H1 (cell line): ENCODE data around the gene IL6R. TPM values are rescaled to one million over a fixed set of nuclear protein-coding genes. Genes with fewer than 3 reads are reported as not detected.

ENCODE experiments used
- CTCF ChIA-PET: fragments of 300-600 bp; sonication (Branson Sonifier 250); formaldehyde crosslinking; loops from one replicate; lab custom pipeline; 2021; ENCODE audit not compliant: partially characterized antibody; lab: Charles Lee
- POLR2A ChIA-PET: fragments of 300-600 bp; sonication (Branson Sonifier 250); formaldehyde crosslinking; loops from one replicate; lab custom pipeline; 2021; ENCODE audit warnings: inconsistent platforms; ENCODE audit not compliant: partially characterized antibody; lab: Charles Lee
- DNase-seq, 2 experiments: peaks; one replicate each; pipeline versions ENCODE4 v3.0.0 to v3.0.0-alpha.2; 2010 to 2022; ENCODE audit warnings: low spot score in 2 of 2, low read depth in 1 of 2, mixed read lengths in 1 of 2
- FAIRE-seq: peaks from 2 replicates; lab custom pipeline; 2011; peaks lifted over from hg19 to GRCh38; lab: Jason Lieb, UNC
- H2AFZ ChIP-seq: 2 replicates; pipeline ENCODE4 v1.8.1; 2012; ENCODE audit warnings: low read length, inconsistent platforms
- H2AK5ac ChIP-seq: 2 replicates; pipeline ENCODE4 v1.6.1; 2013; ENCODE audit warnings: low read depth, low read length
- H2BK120ac ChIP-seq: replicated peaks from 2 replicates; pipeline ENCODE3; 2013; ENCODE audit warnings: low read depth, low read length, inconsistent platforms
- H2BK12ac ChIP-seq: 2 replicates; pipeline ENCODE4 v1.6.1; 2013; ENCODE audit warnings: low read depth, low read length
- H2BK15ac ChIP-seq: 2 replicates; pipeline ENCODE4 v1.6.1; 2013; ENCODE audit warnings: low read length
- H2BK20ac ChIP-seq: 2 replicates; pipeline ENCODE4 v1.6.1; 2013; ENCODE audit warnings: low read length
- H2BK5ac ChIP-seq: 2 replicates; pipeline ENCODE4 v1.6.1; 2013; ENCODE audit warnings: low read depth, low read length
- H3K14ac ChIP-seq: 2 replicates; pipeline ENCODE4 v1.6.1; 2013; ENCODE audit warnings: inconsistent platforms; ENCODE audit not compliant: insufficient read length
- H3K18ac ChIP-seq: 2 replicates; pipeline ENCODE4 v1.6.1; 2013; ENCODE audit warnings: low read length; ENCODE audit errors: extremely low read depth
- H3K23ac ChIP-seq: 2 replicates; pipeline ENCODE4 v1.6.1; 2013; ENCODE audit warnings: inconsistent platforms; ENCODE audit not compliant: insufficient read length
- H3K23me2 ChIP-seq: 2 replicates; pipeline ENCODE4 v1.6.1; 2013; ENCODE audit warnings: low read depth, low read length
- H3K27ac ChIP-seq: 2 replicates; pipeline ENCODE4 v1.6.1; 2011; ENCODE audit warnings: low read depth, low read length, inconsistent platforms
- H3K27me3 ChIP-seq, 4 experiments: replicated peaks in 1 of 4; 1 replicate in 1 of 4; 2 replicates in 3 of 4; pipeline versions ENCODE4 v1.6.1 to v1.8.1; 2011 to 2013; ENCODE audit warnings: low read length in 3 of 4, mild to moderate bottlenecking in 3 of 4, inconsistent platforms in 2 of 4, mixed read lengths in 2 of 4, moderate library complexity in 1 of 4; ENCODE audit not compliant: control insufficient read depth in 3 of 4, insufficient read depth in 3 of 4; ENCODE audit errors: extremely low read depth in 1 of 4
- H3K36me3 ChIP-seq, 4 experiments: 2 replicates each; pipeline versions ENCODE4 v1.6.1 to v1.8.1; 2011 to 2013; ENCODE audit warnings: mild to moderate bottlenecking in 4 of 4, low read length in 3 of 4, moderate library complexity in 2 of 4, control low read depth in 1 of 4, inconsistent platforms in 1 of 4; ENCODE audit not compliant: insufficient read depth in 4 of 4, control insufficient read depth in 2 of 4
- H3K4ac ChIP-seq: replicated peaks from 2 replicates; pipeline ENCODE3; 2013; ENCODE audit warnings: low read length, low read depth, mixed read lengths, inconsistent platforms; ENCODE audit not compliant: insufficient read length
- H3K4me1 ChIP-seq, 4 experiments: replicated peaks in 1 of 4; 1 replicate in 1 of 4; 2 replicates in 3 of 4; pipeline versions ENCODE4 v1.6.1 to v1.8.1; 2011 to 2013; ENCODE audit warnings: low read length in 3 of 4, inconsistent platforms in 2 of 4, mixed read lengths in 1 of 4; ENCODE audit not compliant: insufficient read depth in 4 of 4, control insufficient read depth in 3 of 4
- H3K4me2 ChIP-seq, 2 experiments: 2 replicates each; pipeline versions ENCODE4 v1.6.1 to v1.8.1; 2011 to 2013; ENCODE audit warnings: low read depth in 2 of 2, low read length in 2 of 2, control low read depth in 1 of 2, inconsistent platforms in 1 of 2, mild to moderate bottlenecking in 1 of 2; ENCODE audit not compliant: insufficient read depth in 1 of 2
- H3K4me3 ChIP-seq, 4 experiments: fragments of 200-600, 300-600 bp in 1 of 4; sonication (generic), shearing (Covaris generic), sonication (Bioruptor Twin) in 1 of 4; 2 replicates each; pipeline versions ENCODE4 v1.5.1 to v1.8.1; 2011 to 2016; ENCODE audit warnings: low read length in 4 of 4, low read depth in 3 of 4, control low read depth in 2 of 4, inconsistent platforms in 2 of 4, mild to moderate bottlenecking in 2 of 4, mixed read lengths in 1 of 4, moderate library complexity in 1 of 4; ENCODE audit not compliant: insufficient read depth in 2 of 4; ENCODE audit errors: extremely low read depth in 1 of 4
- H3K56ac ChIP-seq: replicated peaks from 2 replicates; pipeline ENCODE3; 2013; ENCODE audit warnings: low read depth, mild to moderate bottlenecking, mixed read lengths, low read length, inconsistent platforms; ENCODE audit not compliant: insufficient read length
- H3K79me1 ChIP-seq: 2 replicates; pipeline ENCODE4 v1.6.1; 2013; ENCODE audit warnings: low read depth, low read length, control low read depth
- H3K79me2 ChIP-seq, 2 experiments: 2 replicates each; pipeline versions ENCODE4 v1.6.1 to v1.8.1; 2012 to 2013; ENCODE audit warnings: low read length in 2 of 2, mild to moderate bottlenecking in 2 of 2, inconsistent platforms in 1 of 2; ENCODE audit not compliant: insufficient read depth in 2 of 2, control insufficient read depth in 1 of 2
- H3K9ac ChIP-seq, 4 experiments: replicated peaks in 1 of 4; 1 replicate in 1 of 4; 2 replicates in 3 of 4; pipeline versions ENCODE4 v1.6.1 to v1.8.1; 2011 to 2013; ENCODE audit warnings: low read depth in 3 of 4, low read length in 3 of 4, control low read depth in 2 of 4, mild to moderate bottlenecking in 2 of 4, moderate library complexity in 2 of 4, inconsistent platforms in 1 of 4; ENCODE audit errors: extremely low read depth in 1 of 4
- H3K9me3 ChIP-seq, 2 experiments: 2 replicates each; pipeline versions ENCODE4 v1.6.1 to v1.8.1; 2012 to 2013; ENCODE audit warnings: mild to moderate bottlenecking in 2 of 2, moderate library complexity in 2 of 2, control low read depth in 1 of 2, inconsistent platforms in 1 of 2, low read depth in 1 of 2, low read length in 1 of 2, mixed read lengths in 1 of 2; ENCODE audit not compliant: insufficient read depth in 2 of 2
- H4K20me1 ChIP-seq, 2 experiments: replicated peaks in 1 of 2; 2 replicates each; pipeline versions ENCODE3 to v1.8.1; 2011 to 2013; ENCODE audit warnings: inconsistent platforms in 2 of 2, low read length in 2 of 2, mild to moderate bottlenecking in 1 of 2; ENCODE audit not compliant: insufficient read depth in 2 of 2, control insufficient read depth in 1 of 2
- H4K5ac ChIP-seq: 2 replicates; pipeline ENCODE4 v1.6.1; 2013; ENCODE audit warnings: low read length, low read depth, mixed read lengths, inconsistent platforms; ENCODE audit not compliant: insufficient read length
- H4K8ac ChIP-seq: 2 replicates; pipeline ENCODE4 v1.8.0; 2013; ENCODE audit warnings: mild to moderate bottlenecking, moderate library complexity, low read length, inconsistent platforms; ENCODE audit not compliant: insufficient read depth; ENCODE audit errors: extremely low read depth
- H4K91ac ChIP-seq: replicated peaks from 2 replicates; pipeline ENCODE3; 2013; ENCODE audit warnings: low read length, mixed read lengths, inconsistent platforms; ENCODE audit not compliant: insufficient read length
- BCL11A ChIP-seq, 2 experiments: IDR thresholded peaks; one replicate each; pipeline ENCODE4 v1.6.1; 2011; ENCODE audit warnings: low read depth in 2 of 2, low read length in 2 of 2, mild to moderate bottlenecking in 2 of 2
- CTCF ChIP-seq, 3 experiments: IDR thresholded peaks; 1 replicate in 2 of 3; 2 replicates in 1 of 3; pipeline versions ENCODE4 v1.5.1 to v1.6.1; 2011; ENCODE audit warnings: low read length in 3 of 3, mild to moderate bottlenecking in 3 of 3, inconsistent platforms in 2 of 3, low read depth in 1 of 3, moderate library complexity in 1 of 3; ENCODE audit not compliant: insufficient read depth in 1 of 3; ENCODE audit errors: control extremely low read depth in 1 of 3
- FOSL1 ChIP-seq: IDR thresholded peaks from 2 replicates; pipeline ENCODE4 v1.6.1; 2011; ENCODE audit warnings: mild to moderate bottlenecking, low read depth, low read length, moderate library complexity; ENCODE audit not compliant: insufficient read depth
- HDAC6 ChIP-seq: IDR thresholded peaks from one replicate; pipeline ENCODE4 v1.7.1; 2012; ENCODE audit warnings: low read depth, mild to moderate bottlenecking, inconsistent platforms, low read length, moderate library complexity
- KDM1A ChIP-seq: fragments of 200-600, 300-600 bp; sonication (generic); IDR thresholded peaks from 2 replicates; pipeline ENCODE4 v1.7.1; 2016; ENCODE audit warnings: mild to moderate bottlenecking, low read length, borderline replicate concordance
- RNF2 ChIP-seq: fragments of 200-900, 300-1000 bp; sonication (generic); IDR thresholded peaks from 2 replicates; pipeline ENCODE4 v1.7.1; 2016; ENCODE audit warnings: borderline replicate concordance, low read depth, mild to moderate bottlenecking, antibody characterized with exemption, low read length; ENCODE audit not compliant: poor library complexity, severe bottlenecking; ENCODE audit errors: missing control alignments
- SRF ChIP-seq: IDR thresholded peaks from 2 replicates; pipeline ENCODE4 v1.6.1; 2011; ENCODE audit warnings: mild to moderate bottlenecking, low read depth, low read length, moderate library complexity
- SUZ12 ChIP-seq: fragments of 200-600 bp; sonication (generic); IDR thresholded peaks from 2 replicates; pipeline ENCODE4 v1.6.1; 2012; ENCODE audit warnings: mild to moderate bottlenecking, inconsistent platforms, low read length, moderate library complexity, mixed read lengths
- TAF7 ChIP-seq: optimal IDR thresholded peaks from 2 replicates; pipeline ENCODE3; 2011; ENCODE audit warnings: low read depth, mild to moderate bottlenecking, inconsistent platforms, low read length, moderate library complexity, borderline replicate concordance
- TCF12 ChIP-seq: IDR thresholded peaks from 2 replicates; pipeline ENCODE4 v1.6.1; 2011; ENCODE audit warnings: low read depth, mild to moderate bottlenecking, low read length
- YY1 ChIP-seq: IDR thresholded peaks from 2 replicates; pipeline ENCODE4 v1.6.1; 2011; ENCODE audit warnings: low read depth, mild to moderate bottlenecking, low read length
- WGBS, 2 experiments: shearing (Covaris generic) in 1 of 2; methylation state at CpG; one replicate each; pipeline versions ENCODE4 v1.1.6 to v1.1.7; 2013 to 2015; ENCODE audit warnings: low lambda C conversion rate in 2 of 2, mixed read lengths in 2 of 2, inconsistent platforms in 1 of 2, low coverage in 1 of 2, missing lambda C conversion rate in 1 of 2; ENCODE audit not compliant: insufficient replicate concordance in 2 of 2, insufficient coverage in 1 of 2, insufficient read length in 1 of 2; ENCODE audit errors: extremely low coverage in 1 of 2, missing lambda C conversion rate in 1 of 2; 5-methylcytosine and 5-hydroxymethylcytosine counted together
- polyA plus RNA-seq, 7 experiments: library from polyadenylated mRNA; depleted of rRNA in 3 of 7; stranded (reverse) in 5 of 7; unstranded in 2 of 7; fragments of >200 nt in 5 of 7; fragments of 200-250 nt in 2 of 7; gene quantifications; 1 replicate in 5 of 7; 2 replicates in 1 of 7; 4 replicates in 1 of 7; pipeline versions ENCODE4 v1.2.1 to v1.2.3, GENCODE V29; 2011 to 2013; ENCODE audit warnings: missing spikeins in 2 of 7, mixed read lengths in 2 of 7
- total RNA-seq: library from RNA; stranded (reverse); fragmentation: NEBNext Ultra II Directional; extraction: Animal tissue kit (Norgen Biotek cat#: 25700); gene quantifications from 2 replicates; pipeline ENCODE4 v1.2.1, GENCODE V29; 2021

The IL6R gene
- total and polyA plus RNA-seq, 2 of the 8 experiments (the other 6 are each of a cell fraction or from before 2014, with no cell fraction given): 2.3 to 3.0 TPM

DNA sequence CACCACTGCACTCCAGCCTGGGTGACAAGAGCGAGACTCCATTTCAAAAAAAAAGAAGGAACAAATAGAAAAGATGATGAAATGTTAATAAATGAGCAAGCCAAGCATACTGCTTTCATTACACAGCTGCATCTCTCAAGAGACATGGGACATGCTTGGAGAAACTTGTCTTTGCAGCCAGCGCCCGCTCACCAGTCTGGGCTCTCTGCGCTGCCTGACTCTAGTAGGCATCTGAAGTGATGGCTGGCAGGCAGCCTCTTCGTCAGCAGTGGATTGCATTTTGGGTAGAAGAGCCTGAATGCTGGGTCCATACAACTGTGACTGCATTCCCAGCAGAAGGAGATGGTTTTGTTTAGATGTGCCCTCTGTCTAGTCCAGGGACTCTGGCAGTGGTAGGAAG lies 48.0 kb downstream of the IL6R start:
- H3K36me3 ChIP-seq: no peaks in the 10 kb centered on the region
- no peak overlapping the region for H2BK120ac ChIP-seq
- no peaks in the 10 kb centered on the region for H3K4me1 ChIP-seq
- no peak overlapping the region for H3K14ac ChIP-seq
- no peak overlapping the region for H2BK5ac ChIP-seq
- no peak overlapping the region for H4K5ac ChIP-seq
- H3K9me3 ChIP-seq: no peaks in the 10 kb centered on the region
- no peak overlapping the region for H2BK20ac ChIP-seq
- peaks cover 0 to 1% (median 0%) of the 10 kb centered on the region in 4 experiments; a peak in 1 of 7 replicates for H3K27me3 ChIP-seq
- no peak overlapping the region for H3K23ac ChIP-seq
- H3K79me1 ChIP-seq: no peaks in the 10 kb centered on the region
- no peaks in the 10 kb centered on the region for H4K20me1 ChIP-seq
- H3K4me3 ChIP-seq: no peak overlapping the region
- H3K23me2 ChIP-seq: no peaks in the 10 kb centered on the region
- no peak overlapping the region for H3K56ac ChIP-seq
- 0 out of 2 replicates have a peak overlapping the region, but pooled peaks have one; percentile 10 for H2AFZ ChIP-seq
- H2AK5ac ChIP-seq: no peak overlapping the region
- FAIRE-seq (no peak), DNase-seq (no peak)
- no peaks in the 10 kb centered on the region for H3K79me2 ChIP-seq
- H4K8ac ChIP-seq: no peak overlapping the region
- no peak overlapping the region for H3K9ac ChIP-seq
- H3K4me2 ChIP-seq: no peak overlapping the region
- H2BK15ac ChIP-seq: no peak overlapping the region
- no peak overlapping the region for H3K4ac ChIP-seq
- ChIA-PET CTCF (interaction anchor here (0.7 to 1.6 kb wide), 5 partner anchors 9 to 147 kb away, joined by 4 to 5 read pairs (median 4); no protein-coding TSS in a partner anchor), POLR2A (no interaction called here)
- WGBS, 2 experiments: 94% methylated on average over 5 of the region's 5 CpGs; no CpG with 5 or more reads in 1 of the 2 experiments
- H4K91ac ChIP-seq: no peak overlapping the region
- H2BK12ac ChIP-seq: no peak overlapping the region
- no peak overlapping the region for H3K27ac ChIP-seq
- no peak overlapping the region for H3K18ac ChIP-seq
- TF ChIP-seq TCF12 (no peak), HDAC6 (no peak), SUZ12 (no peak), FOSL1 (no peak), CTCF (IDR thresholded peaks at IDR 0.05; ENCODE audit: control extremely low read depth in 1 of 3, insufficient read depth in 1 of 3, low read depth in 1 of 3, low read length in 3 of 3) (no peak), YY1 (no peak), SRF (no peak), RNF2 (no peak), BCL11A (IDR thresholded peaks at IDR 0.05; ENCODE audit: low read depth in 2 of 2, low read length in 2 of 2) (no peak), TAF7 (no peak), KDM1A (no peak)
